Mucosa of stomach (tissue), 1 donor: ENCODE data around the gene GRK5.

Experiments
- H3K27me3 ChIP-seq: one replicate; pipeline ENCODE4 v1.7.0; 2013; ENCODE audit warnings: mild to moderate bottlenecking, low read length; ENCODE audit not compliant: control insufficient read depth, insufficient read depth
- H3K36me3 ChIP-seq: one replicate; pipeline ENCODE4 v1.7.0; 2013; ENCODE audit warnings: low read length; ENCODE audit not compliant: control insufficient read depth, insufficient read depth
- H3K4me1 ChIP-seq: one replicate; pipeline ENCODE4 v1.7.0; 2013; ENCODE audit warnings: mild to moderate bottlenecking, low read length; ENCODE audit not compliant: control insufficient read depth, insufficient read depth
- H3K4me3 ChIP-seq: one replicate; pipeline ENCODE4 v1.7.0; 2013; ENCODE audit warnings: low read length
- H3K9ac ChIP-seq: one replicate; pipeline ENCODE4 v1.7.0; 2013; ENCODE audit warnings: mild to moderate bottlenecking, low read length, moderate library complexity
- H3K9me3 ChIP-seq: one replicate; pipeline ENCODE4 v1.7.0; 2013; ENCODE audit warnings: mild to moderate bottlenecking, low read length, moderate library complexity; ENCODE audit not compliant: control insufficient read depth
- donor health status: Pancreatic carcinoma.

The GRK5 gene

GRCh38 chr10:119503821-119504220 lies 296.4 kb downstream of the GRK5 start:
- peaks cover 9% of the 10 kb centered on the region for H3K4me1 ChIP-seq
- no peak overlapping the region for H3K9ac ChIP-seq
- no peak overlapping the region for H3K4me3 ChIP-seq
- no peaks in the 10 kb centered on the region for H3K27me3 ChIP-seq
- H3K36me3 ChIP-seq = no peaks in the 10 kb centered on the region
- H3K9me3 ChIP-seq = no peaks in the 10 kb centered on the region

GRCh38 chr10:119504651-119505050 lies 297.3 kb downstream of the GRK5 start:
- Histone ChIP-seq H3K9ac (no peak overlapping the region), H3K27me3 (no peaks in the 10 kb centered on the region), H3K4me1 (peaks cover 4% of the 10 kb centered on the region), H3K36me3 (no peaks in the 10 kb centered on the region), H3K4me3 (no peak overlapping the region), H3K9me3 (no peaks in the 10 kb centered on the region)

GRCh38 chr10:119505131-119505551 lies 297.8 kb downstream of the GRK5 start:
- peaks cover 4% of the 10 kb centered on the region for H3K4me1 ChIP-seq

More at GRCh38 chr10:119505131-119505551, 297.8 kb downstream of the GRK5 start:
- Histone ChIP-seq H3K9ac (no peak overlapping the region), H3K9me3 (no peaks in the 10 kb centered on the region), H3K36me3 (no peaks in the 10 kb centered on the region), H3K27me3 (no peaks in the 10 kb centered on the region), H3K4me3 (no peak overlapping the region)
